Measurements from ENCODE around the gene UBTD1.

DNA sequence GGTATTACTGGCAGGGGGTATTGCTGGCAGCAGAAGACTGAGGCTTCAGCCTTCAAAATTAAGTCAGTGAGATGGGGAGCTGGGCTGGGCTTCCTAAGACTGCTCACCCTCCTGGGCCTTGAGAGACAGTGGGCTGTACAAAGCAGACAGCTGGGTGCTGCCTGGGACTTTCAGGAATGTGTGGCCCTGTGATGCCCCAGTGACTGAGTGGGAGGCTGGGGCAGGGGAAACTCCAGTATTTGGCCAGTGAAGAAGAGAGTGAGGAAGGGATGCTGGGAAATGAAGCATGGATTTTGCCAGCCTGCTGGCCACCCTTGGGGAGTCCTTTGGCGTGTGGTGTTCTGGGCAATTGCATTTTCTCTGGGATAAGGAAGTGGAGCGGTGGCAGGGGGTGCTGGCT lies 74.3 kb downstream of the UBTD1 start:
- TF ChIP-seq YY1 (IDR thresholded peaks at IDR 0.05; ENCODE audit: insufficient read depth, insufficient read length) (no peak), ZNF274 (IDR thresholded peaks at IDR 0.05; ENCODE audit: low read depth, low read length) (no peak)
